Activated naive CD4-positive, alpha-beta T cell treated with anti-CD3 and anti-CD28 coated beads, Interleukin-2, amount 50 U/mL, for 72 hours (primary cell): ENCODE data around the gene TMEM86A. TPM values are rescaled to one million over a fixed set of nuclear protein-coding genes. Genes with fewer than 3 reads are reported as not detected.

Experiments used
- total RNA-seq, 2 donors: library from RNA; stranded (reverse); gene quantifications; one replicate each; pipeline ENCODE4 v1.2.3, GENCODE V29; 2022

The TMEM86A gene
- total RNA-seq, 2 donors from 2014 or later, result 0.16 to 1.5 TPM

Other genes starting within 250 kb of the TMEM86A start
- not detected for gene LDHAL6A, start 242.9 kb upstream of the TMEM86A start, total RNA-seq
- 10 to 100 TPM; 34.0 to 45.0 TPM for gene TSG101, start 171.8 kb upstream of the TMEM86A start, total RNA-seq
- gene UEVLD, start 110.0 kb upstream of the TMEM86A start, total RNA-seq, result 10 to 100 TPM; 11.3 to 17.8 TPM
- gene MISFA, start 99.0 kb upstream of the TMEM86A start, total RNA-seq, result 1 to 10 TPM in 1 of 2 donors, under 1 TPM in 1; 0.93 to 4.0 TPM
- 10 to 100 TPM; 15.5 to 30.5 TPM for gene SPTY2D1, start 64.4 kb upstream of the TMEM86A start, total RNA-seq
- gene IGSF22, start 27.4 kb downstream of the TMEM86A start, total RNA-seq, result under 1 TPM; 0.19 to 0.36 TPM
- not detected for gene PTPN5, start 93.0 kb downstream of the TMEM86A start, total RNA-seq
- not detected for gene MRGPRX1, start 240.6 kb downstream of the TMEM86A start, total RNA-seq